Non-pigmented ciliary epithelial cell (primary cell): ENCODE results near the gene VAC14.
"Not testable (repeated sequence)": the region's sequence is repeated elsewhere in the genome, so short reads cannot be mapped to it uniquely, and the experiment has no call there.

Experiments
- DNase-seq: peaks from one replicate; pipeline ENCODE4 v3.0.0-alpha.2; 2010; ENCODE audit warnings: low read depth

VAC14 gene

GRCh38 chr16:70660672-70661350, 140.1 kb downstream of the VAC14 start:
- DNase-seq, result no peak

- DNase-seq, result no peak
Observed at GRCh38 chr16:70659953-70660671, 140.8 kb downstream of the VAC14 start.

- DNase-seq, result no peak
Observed at GRCh38 chr16:70659546-70659945, 141.4 kb downstream of the VAC14 start.

DNA sequence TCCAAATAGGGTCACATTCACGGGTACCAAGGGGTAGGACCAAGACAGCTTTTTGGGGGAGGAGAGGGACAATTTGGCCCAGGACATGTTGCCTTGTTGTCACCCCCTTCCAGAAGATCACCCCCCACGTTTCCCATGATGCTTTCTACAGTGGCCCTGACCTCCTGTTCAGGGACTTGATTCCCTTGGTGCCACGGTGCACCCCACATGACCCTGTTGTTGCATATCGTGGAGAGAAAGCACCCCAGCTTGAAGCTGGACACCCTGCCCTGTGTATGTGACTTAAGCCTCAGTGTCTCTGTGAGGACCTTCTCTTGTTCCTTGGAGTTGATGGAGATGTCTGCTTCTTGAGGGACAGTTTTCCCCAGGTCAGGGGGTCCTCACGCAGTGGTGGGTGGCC, 142.0 kb downstream of the VAC14 start:
- DNase-seq, result no peak

GRCh38 chr16:70657956-70658355, 143.0 kb downstream of the VAC14 start:
- no peak for DNase-seq

- DNase-seq, result no peak
Observed at GRCh38 chr16:70656712-70657263, 144.2 kb downstream of the VAC14 start.

DNA sequence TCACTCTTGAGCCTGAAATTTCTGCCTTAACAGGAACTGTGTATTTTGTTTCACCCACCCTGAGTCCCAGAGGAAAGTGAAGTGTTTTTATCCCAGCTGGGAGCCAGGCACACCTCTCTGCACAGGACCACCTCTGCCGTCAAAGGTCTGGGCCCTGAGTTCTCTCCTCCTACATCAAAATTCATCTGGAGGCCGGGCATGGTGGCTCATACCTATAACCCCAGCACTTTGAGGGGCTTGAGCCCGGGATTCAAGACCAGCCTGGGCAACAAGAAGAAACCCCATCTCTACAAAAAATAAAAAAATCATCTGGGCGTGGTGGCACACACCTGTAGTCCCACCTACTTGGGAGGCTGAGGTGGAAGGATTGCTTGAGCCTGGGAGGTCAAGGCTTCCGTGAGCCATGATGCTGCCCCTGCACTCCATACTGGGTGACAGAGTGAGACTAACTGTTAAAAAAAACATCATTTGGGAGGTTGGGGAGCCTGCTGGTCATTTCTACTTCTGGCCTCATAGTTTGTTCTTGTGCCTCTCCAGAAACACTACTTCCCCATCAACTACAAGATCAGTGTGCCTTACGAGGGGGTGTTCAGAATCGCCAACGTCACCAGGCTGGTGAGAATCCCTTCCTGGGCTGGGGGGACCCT, 144.8 kb downstream of the VAC14 start:
- DNase-seq, result no peak

GRCh38 chr16:70653809-70654771, 146.9 kb downstream of the VAC14 start:
- no peak for DNase-seq

DNA sequence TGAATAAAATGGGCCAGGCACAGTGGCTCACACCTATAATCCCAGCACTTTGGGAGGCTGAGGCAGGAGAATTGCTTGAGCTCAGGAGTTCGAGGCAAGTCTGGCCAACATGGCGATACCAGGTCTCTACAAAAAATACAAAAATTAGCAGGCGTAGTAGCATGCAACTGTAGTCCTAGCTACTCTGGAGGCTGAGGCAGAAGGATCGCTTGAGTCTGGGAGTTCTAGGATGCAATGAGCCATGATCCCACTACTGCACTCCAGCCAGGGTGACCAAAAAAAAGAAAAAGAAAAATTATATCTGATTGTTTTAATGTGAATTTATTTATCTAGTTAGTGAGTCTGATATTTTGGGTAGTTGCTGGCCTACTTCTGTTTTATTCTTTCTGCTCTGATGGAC, 147.6 kb downstream of the VAC14 start:
- no peak for DNase-seq

DNA sequence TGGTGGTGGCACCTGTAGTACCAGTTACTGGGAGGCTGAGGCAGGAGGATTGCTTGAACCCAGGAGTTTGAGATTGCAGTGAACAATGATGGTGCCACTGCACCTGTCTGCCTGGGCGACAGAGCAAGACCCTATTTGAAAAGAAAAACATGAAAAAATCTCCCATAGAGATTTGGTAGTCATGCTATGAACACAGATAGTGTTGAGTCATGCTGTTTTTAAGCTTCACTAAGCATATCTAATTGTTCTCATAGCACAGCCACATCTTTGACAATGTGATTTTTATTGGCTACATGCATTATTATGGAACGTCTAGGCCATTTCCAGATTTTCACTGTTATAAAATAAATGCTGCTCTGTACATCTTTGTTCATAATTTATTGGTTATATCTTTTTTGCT, 148.6 kb downstream of the VAC14 start:
- no peak for DNase-seq

GRCh38 chr16:70651524-70651923, 149.4 kb downstream of the VAC14 start:
- DNase-seq, result no peak

DNA sequence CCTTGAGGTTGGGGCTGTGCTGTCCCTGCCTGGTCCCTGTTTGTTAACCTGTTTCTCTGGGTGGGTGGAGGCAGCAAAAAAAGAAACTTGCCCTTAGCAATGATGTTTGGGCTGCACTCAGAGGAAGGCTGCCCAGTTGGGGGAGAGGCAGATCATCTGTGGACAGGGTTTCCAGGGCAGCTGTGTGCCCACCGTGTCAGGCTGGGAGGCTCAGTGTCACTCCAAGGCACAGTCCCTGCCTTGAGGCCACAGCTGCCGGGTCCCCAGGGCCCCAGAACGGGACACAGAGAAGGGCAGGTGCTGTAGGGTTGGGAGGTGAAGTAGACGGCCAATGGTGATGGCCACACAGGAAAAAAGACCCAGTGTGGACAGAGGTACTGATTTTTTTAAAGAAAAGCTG, 150.7 kb downstream of the VAC14 start:
- DNase-seq, result no peak

- no peak for DNase-seq
Observed at GRCh38 chr16:70649300-70649699, 151.7 kb downstream of the VAC14 start.

GRCh38 chr16:70648606-70649005, 152.4 kb downstream of the VAC14 start:
- DNase-seq, result no peak

DNA sequence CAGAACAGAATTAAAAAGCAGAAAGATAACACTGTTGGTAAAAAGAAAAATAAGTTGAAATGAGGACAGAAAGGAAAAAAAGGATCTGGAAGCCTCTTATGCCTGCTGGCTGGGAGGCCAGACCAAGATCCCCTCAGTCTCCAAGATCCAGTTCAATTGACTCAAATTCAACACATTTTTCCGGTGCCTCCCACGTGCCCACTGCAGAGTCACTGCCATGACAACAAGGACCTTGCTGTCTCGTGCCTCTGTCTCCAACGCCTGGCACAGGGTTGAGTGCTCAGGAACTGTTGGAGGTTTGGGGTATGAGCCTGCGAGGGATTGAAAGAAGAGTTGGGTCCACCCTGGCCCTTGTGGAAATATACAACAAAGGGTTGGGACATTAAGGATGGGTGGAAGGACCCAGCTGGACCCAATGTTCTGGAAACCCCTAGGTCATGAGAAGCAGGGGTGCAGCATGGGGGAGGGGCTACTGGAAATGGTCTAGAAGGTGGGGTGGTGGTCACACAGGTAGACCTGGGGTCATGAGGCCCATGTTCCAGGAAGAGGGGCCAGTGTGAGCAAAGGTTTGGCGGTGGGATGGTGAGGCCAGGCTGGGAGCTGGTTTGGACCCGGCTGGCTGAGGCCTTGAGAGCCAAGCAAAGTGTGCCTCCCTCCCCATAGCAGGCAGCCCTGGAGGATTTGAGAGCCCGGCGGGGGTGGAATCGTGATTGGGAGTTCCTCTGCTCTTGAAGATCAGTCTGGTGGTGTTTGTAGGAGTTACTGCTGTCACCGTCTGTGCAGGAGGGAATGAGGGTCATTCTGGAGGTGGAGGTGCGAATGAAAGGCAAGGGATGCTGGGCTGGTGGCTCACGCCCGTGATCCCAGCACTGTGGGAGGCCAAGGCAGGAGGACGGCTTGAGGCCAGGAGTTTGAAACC, 153.3 kb downstream of the VAC14 start:
- no peak for DNase-seq

DNA sequence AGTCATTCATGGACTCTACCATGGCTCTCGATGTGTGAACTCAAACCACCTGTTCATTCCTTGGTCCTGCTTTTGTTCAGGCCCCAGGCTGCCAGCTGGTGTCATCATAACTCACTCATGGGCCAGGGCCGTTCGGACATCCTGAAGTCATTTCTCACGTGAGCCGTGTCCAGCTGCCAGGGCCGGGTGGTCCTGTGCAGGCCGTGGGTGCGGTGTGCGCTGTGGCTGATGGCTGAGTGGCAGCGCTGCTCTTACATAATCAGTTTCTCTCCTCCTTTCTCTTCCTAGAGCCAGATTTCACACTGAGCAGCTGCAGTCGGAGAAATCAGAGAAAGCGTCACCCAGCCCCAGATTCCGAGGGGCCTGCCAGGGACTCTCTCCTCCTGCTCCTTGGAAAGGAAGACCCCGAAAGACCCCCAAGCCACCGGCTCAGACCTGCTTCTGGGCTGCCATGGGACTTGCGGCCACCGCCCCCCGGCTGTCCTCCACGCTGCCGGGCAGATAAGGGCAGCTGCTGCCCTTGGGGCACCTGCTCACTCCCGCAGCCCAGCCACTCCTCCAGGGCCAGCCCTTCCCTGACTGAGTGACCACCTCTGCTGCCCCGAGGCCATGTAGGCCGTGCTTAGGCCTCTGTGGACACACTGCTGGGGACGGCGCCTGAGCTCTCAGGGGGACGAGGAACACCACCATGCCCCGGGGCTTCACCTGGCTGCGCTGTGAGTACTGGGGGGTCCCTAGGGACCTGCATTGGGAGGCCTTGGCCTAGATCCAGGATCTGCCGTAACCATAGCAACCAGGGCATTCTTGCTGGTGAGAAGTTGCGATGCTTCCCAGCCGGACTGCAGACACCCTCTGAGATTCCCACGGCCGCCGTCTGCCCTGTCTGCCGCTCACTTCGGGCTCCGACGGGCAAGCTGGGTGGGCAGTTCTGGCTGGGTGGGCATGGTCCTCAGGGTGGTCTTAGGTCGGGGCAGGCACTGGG, 154.4 kb downstream of the VAC14 start, which contains the start of gene IL34:
IL34 (plus strand) TSS at position 300 of the 982 bp plus-strand sequence; CDS start at position 689, 389 bp downstream.
- no peak for DNase-seq

DNA sequence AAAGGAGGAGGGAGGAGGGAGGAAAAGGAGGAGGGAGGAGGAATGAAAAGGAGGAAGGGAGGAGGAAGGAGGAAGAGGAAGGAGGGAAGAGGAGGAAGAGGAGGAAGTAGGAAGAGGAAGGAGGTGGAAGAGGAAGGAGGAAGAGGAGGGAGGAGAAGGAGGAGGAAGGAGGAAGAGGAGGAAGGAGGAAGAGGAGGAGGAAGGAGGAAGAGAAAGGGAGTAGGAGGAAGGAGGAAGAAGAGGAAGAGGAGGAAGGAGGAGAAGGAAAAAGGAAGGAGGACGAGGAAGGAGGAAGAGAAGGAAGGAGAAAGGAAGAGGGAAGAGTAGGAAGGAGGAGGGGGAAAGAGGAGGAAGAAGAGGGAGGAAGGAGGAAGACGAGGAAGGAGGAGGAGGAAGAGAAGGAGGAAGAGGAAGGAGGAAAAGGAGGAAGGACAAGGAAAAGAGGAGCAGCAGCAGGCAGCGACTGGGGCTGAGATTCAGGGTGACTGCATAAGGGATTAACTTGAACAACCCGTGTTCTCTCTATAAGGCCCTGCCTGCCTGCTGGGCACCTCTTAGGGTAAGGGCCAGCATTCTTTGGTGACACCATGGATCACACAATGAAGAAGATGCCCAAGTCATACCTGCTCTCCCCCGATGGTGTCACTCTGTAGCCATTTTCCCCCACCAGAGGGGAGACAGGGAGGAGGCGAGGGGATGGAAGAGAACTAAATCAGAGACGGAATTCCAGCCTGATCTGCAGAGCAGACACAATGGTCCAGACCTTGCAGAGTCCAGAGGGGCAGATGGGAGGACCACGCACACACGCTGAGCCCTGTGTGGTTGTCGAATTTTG, 156.0 kb downstream of the VAC14 start:
- no peak for DNase-seq

DNA sequence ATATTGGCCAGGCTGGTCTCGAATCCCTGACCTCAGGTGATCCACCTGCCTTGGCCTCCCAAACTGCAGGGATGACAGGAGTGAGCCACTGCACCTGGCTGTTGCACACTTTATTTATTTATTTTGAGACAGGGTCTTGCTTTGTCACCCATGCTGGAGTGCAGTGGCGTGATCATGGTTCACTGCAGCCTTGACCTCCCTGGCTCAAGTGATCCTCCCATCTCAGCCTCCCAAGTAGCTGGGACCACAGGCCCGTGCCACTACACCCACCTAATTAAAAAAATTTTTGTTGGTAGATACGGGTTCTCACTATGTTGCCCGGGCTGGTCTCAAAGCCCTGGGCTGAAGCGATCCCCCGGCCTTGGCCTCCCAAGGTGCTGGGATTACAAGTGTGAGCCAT, 157.7 kb downstream of the VAC14 start:
- not testable (repeated sequence) for DNase-seq
